Stomach smooth muscle (tissue), 2 donors: ENCODE results near the gene SMAD6.

Experiments used
- H3K27ac ChIP-seq: one replicate; pipeline ENCODE4 v1.7.0; 2013; ENCODE audit warnings: mild to moderate bottlenecking, low read length, inconsistent platforms
- H3K27me3 ChIP-seq, 2 donors: one replicate each; pipeline ENCODE4 v1.7.0; 2013; ENCODE audit warnings: low read length in 2 of 2; ENCODE audit not compliant: insufficient read depth in 2 of 2, control insufficient read depth in 1 of 2
- H3K36me3 ChIP-seq, 2 donors: one replicate each; pipeline ENCODE4 v1.7.0; 2013; ENCODE audit warnings: low read length in 2 of 2; ENCODE audit not compliant: control insufficient read depth in 2 of 2, insufficient read depth in 2 of 2
- H3K4me1 ChIP-seq: one replicate; pipeline ENCODE4 v1.7.0; 2013; ENCODE audit warnings: low read length; ENCODE audit not compliant: control insufficient read depth, insufficient read depth
- H3K4me3 ChIP-seq, 2 donors: one replicate each; pipeline ENCODE4 v1.7.0; 2013; ENCODE audit warnings: low read length in 2 of 2
- H3K9ac ChIP-seq, 2 donors: one replicate each; pipeline ENCODE4 v1.7.0; 2013; ENCODE audit warnings: low read length in 2 of 2, mild to moderate bottlenecking in 1 of 2
- H3K9me3 ChIP-seq, 2 donors: one replicate each; pipeline ENCODE4 v1.7.0; 2013; ENCODE audit warnings: low read length in 2 of 2; ENCODE audit not compliant: control insufficient read depth in 2 of 2
- donor health status: healthy.
- donor health status: Pancreatic carcinoma.

SMAD6 gene

DNA sequence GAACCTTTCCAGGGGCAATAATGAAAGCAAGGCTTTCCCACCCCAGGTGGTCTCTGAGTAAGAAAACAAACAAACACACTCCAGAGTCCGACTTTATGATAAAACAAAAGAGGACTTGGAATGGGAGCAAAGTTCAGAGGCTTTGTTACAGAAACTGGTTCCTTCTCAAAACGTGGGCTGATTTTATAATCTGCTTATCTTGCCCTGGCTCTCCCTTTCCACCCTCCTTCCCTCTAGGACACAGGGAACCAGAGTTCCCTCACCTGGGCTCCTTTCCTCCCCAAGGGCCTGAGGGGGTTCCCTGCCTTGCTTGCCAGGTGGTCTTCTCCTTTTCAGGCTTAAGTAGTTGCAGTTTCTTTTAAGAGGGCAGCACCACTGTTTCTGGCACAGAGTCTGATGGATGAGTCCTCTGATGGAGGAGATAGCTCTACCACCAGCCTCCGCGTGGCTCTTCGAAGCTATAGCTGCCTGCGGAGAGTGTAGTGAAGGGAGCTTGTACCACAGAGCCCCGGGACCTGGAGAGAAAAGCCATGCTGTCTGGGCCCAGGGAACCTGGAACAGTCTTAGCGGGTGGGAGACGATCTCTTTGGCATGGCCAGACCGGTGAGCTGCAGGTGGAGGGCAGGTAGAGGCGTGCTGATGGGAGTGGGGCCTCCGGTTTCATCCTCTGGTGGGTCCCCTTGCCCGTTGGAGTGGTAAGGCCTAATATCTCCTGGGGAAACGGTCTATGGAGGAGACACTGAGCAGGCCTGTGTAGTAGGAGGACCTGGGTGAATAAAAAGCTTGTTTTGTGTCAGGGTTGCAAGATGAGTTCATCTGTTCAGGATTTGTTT, 68.7 kb downstream of the SMAD6 start:
- Histone ChIP-seq H3K4me3 (no peak overlapping the region), H3K9me3 (no peaks in the 10 kb centered on the region), H3K36me3 (no peaks in the 10 kb centered on the region), H3K4me1 (peaks cover 38% of the 10 kb centered on the region), H3K9ac (no peak overlapping the region), H3K27ac (no peak overlapping the region), H3K27me3 (no peaks in the 10 kb centered on the region)

- no peak overlapping the region for H3K4me3 ChIP-seq
- no peak overlapping the region for H3K9ac ChIP-seq
- H3K27me3 ChIP-seq: no peaks in the 10 kb centered on the region
- H3K36me3 ChIP-seq: no peaks in the 10 kb centered on the region
- no peaks in the 10 kb centered on the region for H3K9me3 ChIP-seq
- H3K27ac ChIP-seq: no peak overlapping the region
- H3K4me1 ChIP-seq: peaks cover 35% of the 10 kb centered on the region
Observed at GRCh38 chr15:66771351-66771650, 69.3 kb downstream of the SMAD6 start.

- Histone ChIP-seq H3K9me3 (no peaks in the 10 kb centered on the region), H3K9ac (no peak overlapping the region), H3K27ac (no peak overlapping the region), H3K4me1 (peaks cover 31% of the 10 kb centered on the region), H3K27me3 (no peaks in the 10 kb centered on the region), H3K36me3 (no peaks in the 10 kb centered on the region), H3K4me3 (peak overlapping the region in 1 of 2 donors; percentile 15)
Observed at GRCh38 chr15:66772604-66773128, 70.6 kb downstream of the SMAD6 start.

GRCh38 chr15:66773129-66773873, 71.3 kb downstream of the SMAD6 start:
- Histone ChIP-seq H3K4me1 (peaks cover 32% of the 10 kb centered on the region), H3K27me3 (no peaks in the 10 kb centered on the region), H3K36me3 (no peaks in the 10 kb centered on the region), H3K9me3 (no peaks in the 10 kb centered on the region), H3K9ac (no peak overlapping the region), H3K27ac (peak overlapping the region; percentile 49), H3K4me3 (peak overlapping the region in 1 of 2 donors; percentile 3)

DNA sequence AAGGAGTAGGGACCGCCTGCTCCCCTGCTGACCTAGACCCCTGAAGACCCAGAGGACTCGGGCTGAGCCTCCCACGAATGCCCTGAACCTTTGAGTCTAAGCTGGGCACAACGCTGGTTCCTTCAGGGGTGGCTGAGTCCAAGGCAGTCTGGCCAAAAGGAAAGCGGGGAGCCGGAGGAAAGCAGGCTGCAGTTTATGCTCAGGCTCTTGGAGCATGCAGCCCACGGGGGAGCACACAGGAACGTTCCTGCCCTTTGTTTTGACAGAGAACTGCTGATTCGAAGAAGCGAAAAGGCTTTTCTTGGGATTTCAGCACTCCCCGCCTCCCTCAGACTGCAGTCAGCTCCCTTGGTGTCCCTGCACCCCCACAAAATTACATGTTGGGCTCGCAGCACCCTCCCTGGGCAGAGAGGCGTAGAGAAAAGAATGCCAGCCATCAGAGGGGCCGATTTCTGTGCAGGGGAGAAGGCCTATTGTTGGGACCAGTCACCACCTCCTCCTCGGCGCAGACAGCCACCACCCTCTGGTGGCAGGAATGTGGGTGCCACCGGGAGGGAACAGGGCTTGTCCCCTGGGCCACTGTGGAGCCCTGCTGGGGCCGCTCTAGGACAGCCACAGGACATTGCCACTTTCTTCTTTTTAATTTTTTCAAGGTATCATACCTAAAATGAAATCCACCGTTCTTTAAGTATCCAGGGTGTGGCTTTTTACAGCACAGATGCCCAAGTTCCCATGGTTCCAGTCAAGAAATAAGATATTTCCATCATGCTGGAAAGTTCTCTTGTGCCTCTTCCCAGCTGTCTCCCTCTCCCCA, 72.2 kb downstream of the SMAD6 start:
- no peaks in the 10 kb centered on the region for H3K9me3 ChIP-seq
- H3K27me3 ChIP-seq: no peaks in the 10 kb centered on the region
- peak overlapping the region in 1 of 2 donors; percentile 15 for H3K4me3 ChIP-seq
- H3K4me1 ChIP-seq: peaks cover 32% of the 10 kb centered on the region
- peak overlapping the region; percentile 49 for H3K27ac ChIP-seq
- no peaks in the 10 kb centered on the region for H3K36me3 ChIP-seq
- peak overlapping the region in 1 of 2 donors; percentile 51 for H3K9ac ChIP-seq

GRCh38 chr15:66775127-66776105, 73.4 kb downstream of the SMAD6 start:
- H3K9ac ChIP-seq: no peak overlapping the region
- peaks cover 32% of the 10 kb centered on the region for H3K4me1 ChIP-seq

GRCh38 chr15:66777054-66777453, 75.0 kb downstream of the SMAD6 start:
- H3K9me3 ChIP-seq: no peaks in the 10 kb centered on the region
- H3K27ac ChIP-seq: no peak overlapping the region
- H3K4me1 ChIP-seq: peaks cover 32% of the 10 kb centered on the region
- H3K9ac ChIP-seq: no peak overlapping the region
- H3K36me3 ChIP-seq: peaks cover 0 to 2% of the 10 kb centered on the region in 2 donors
- no peaks in the 10 kb centered on the region for H3K27me3 ChIP-seq
- H3K4me3 ChIP-seq: no peak overlapping the region

More at GRCh38 chr15:66775127-66776105, 73.4 kb downstream of the SMAD6 start:
- Histone ChIP-seq H3K27ac (no peak overlapping the region), H3K27me3 (no peaks in the 10 kb centered on the region), H3K4me3 (no peak overlapping the region), H3K36me3 (no peaks in the 10 kb centered on the region), H3K9me3 (no peaks in the 10 kb centered on the region)

DNA sequence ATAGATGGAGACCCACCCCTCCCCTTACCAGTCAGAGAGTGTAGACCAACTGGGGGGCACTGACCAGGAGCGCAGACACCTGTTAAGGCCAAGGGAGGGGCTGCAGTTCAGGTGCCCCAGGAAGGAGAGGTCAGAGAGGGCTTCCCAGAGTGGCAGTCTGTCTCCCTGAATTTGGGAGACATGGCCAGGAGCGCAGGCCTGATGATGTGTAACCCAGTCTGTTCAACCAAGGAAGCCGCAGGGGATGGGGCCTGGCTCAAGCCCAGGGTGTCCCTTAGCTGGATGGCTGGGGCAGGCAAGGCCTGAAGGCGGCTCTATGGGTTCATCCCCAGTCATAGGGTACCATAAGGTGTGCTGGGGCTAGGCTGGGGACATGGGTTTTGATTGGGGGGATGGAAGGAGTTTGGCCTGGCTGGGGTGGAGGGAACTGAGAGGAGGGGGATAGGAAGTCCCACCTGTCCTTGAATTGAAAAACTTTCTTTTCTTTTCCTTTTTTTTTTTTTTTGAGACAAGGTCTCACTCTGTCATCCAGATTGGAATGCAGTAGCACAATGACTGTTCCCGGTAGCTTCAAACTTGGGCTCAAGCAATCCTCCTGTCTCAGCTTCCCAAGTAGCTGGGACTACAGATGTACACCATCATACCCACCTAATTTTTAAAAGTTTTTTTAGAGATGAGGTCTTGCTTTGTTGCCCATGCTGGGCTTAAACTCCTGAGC, 75.7 kb downstream of the SMAD6 start:
- Histone ChIP-seq H3K36me3 (peaks cover 0 to 2% of the 10 kb centered on the region in 2 donors), H3K4me3 (no peak overlapping the region), H3K9ac (no peak overlapping the region), H3K9me3 (no peaks in the 10 kb centered on the region), H3K27ac (no peak overlapping the region), H3K4me1 (peaks cover 31% of the 10 kb centered on the region), H3K27me3 (no peaks in the 10 kb centered on the region)

- H3K36me3 ChIP-seq: peaks cover 0 to 2% of the 10 kb centered on the region in 2 donors
- no peaks in the 10 kb centered on the region for H3K9me3 ChIP-seq
- H3K4me3 ChIP-seq: no peak overlapping the region
- H3K27me3 ChIP-seq: no peaks in the 10 kb centered on the region
- H3K27ac ChIP-seq: no peak overlapping the region
- H3K4me1 ChIP-seq: peaks cover 28% of the 10 kb centered on the region
- no peak overlapping the region for H3K9ac ChIP-seq
Observed at GRCh38 chr15:66778314-66778665, 76.3 kb downstream of the SMAD6 start.
